Measurements from ENCODE around the gene WWOX.

Gene WWOX

GRCh38 chr16:78220571-78220970, 121.1 kb downstream of the WWOX start:
- DNase-seq (ENCODE audit: low read depth in 4 of 4, low spot score in 1 of 4): no peak

- DNase-seq (ENCODE audit: low read depth in 4 of 4, low spot score in 1 of 4): no peak
Observed at GRCh38 chr16:78221892-78222291, 122.4 kb downstream of the WWOX start.

DNA sequence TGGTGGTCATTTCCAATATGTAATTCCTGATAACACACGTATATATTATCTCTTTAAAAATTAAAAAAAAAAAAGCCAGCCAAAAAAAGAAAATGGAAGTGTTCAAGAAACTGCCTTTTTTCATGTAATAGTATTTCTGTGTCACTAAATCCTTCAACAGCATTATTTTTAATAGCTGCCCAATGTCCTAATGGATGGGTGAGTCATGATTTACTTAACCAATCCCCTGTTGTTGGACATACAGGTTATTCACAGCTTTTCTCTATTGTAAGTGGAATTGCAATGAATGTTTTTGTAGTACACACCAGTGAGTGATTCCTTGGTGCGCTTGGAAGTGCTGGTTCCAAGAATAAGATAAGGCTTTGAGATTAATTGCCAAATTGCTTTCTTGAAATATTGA, 124.9 kb downstream of the WWOX start:
- no peak for DNase-seq (ENCODE audit: low read depth in 4 of 4, low spot score in 1 of 4)

GRCh38 chr16:78225919-78226318, 126.5 kb downstream of the WWOX start:
- no peak for DNase-seq (ENCODE audit: low read depth in 4 of 4, low spot score in 1 of 4)

DNA sequence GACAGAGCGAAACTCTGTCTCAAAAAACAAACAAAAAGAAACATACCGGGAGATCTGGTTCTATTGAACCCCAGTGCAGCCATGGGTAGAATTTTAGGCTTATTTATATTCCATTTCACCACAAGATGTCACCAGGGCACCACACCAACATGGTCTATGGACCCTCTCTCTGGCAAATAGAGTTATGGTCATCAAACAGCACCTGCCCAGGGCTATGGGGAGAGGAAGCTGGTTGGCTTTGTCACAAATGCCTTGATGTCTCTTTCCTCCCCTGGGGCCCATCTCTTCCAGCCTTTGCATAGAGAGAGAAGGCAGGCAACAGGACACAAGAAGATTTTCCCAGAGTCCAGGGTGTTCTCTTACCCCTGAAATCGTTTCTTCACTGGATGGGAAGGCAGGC, 128.4 kb downstream of the WWOX start:
- no peak for DNase-seq (ENCODE audit: low read depth in 4 of 4, low spot score in 1 of 4)

GRCh38 chr16:78228704-78229103, 129.2 kb downstream of the WWOX start:
- DNase-seq (ENCODE audit: low read depth in 4 of 4, low spot score in 1 of 4): no peak

DNA sequence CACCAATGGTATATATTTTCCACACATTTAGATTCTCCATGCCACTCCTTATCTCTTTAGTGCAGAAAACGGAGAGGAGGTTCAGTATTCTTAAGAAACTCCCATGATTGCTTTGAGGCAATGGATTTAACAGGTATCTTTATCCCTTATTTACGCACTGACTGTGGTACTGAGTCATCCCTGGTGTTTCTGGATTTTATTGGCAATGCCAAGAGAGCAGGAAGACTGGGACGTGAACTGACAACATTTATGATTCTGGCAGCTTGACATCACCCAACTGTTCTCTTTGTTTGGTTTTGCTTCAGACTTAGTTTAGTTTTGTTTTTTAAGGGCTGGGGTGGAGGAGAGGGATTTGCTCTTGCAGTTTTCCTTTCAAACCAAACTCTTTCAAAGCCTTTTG, 131.4 kb downstream of the WWOX start:
- no peak for DNase-seq (ENCODE audit: low read depth in 4 of 4, low spot score in 1 of 4)

- DNase-seq (ENCODE audit: low read depth in 4 of 4, low spot score in 1 of 4): peak; percentile 35 to 50 (median 44)
Observed at GRCh38 chr16:78235168-78235800, 135.8 kb downstream of the WWOX start.

- DNase-seq (ENCODE audit: low read depth in 4 of 4, low spot score in 1 of 4): no peak
Observed at GRCh38 chr16:78235876-78236275, 136.4 kb downstream of the WWOX start.

DNA sequence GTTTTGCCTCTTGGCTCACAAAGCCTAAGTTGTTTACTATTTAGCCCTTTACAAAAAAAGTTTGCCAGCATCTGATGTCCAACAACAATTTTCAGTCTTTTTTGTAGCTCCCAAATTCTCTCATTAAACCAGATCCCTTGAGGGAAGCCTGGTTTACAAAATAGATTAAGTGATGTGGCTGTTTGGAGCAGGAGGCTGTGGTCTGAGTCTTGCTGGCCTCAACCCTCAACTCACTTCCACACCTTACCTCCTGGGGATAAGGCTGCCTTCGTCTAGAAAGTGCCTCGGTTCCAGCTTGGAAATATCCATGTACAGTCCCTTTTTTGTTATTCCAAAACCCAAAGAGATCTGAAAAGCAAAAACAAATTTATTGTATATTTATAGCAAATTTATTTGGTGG, 138.4 kb downstream of the WWOX start:
- DNase-seq (ENCODE audit: low read depth in 4 of 4, low spot score in 1 of 4): no peak

- DNase-seq (ENCODE audit: low read depth in 4 of 4, low spot score in 1 of 4): no peak
Observed at GRCh38 chr16:78240459-78241222, 141.2 kb downstream of the WWOX start.

DNA sequence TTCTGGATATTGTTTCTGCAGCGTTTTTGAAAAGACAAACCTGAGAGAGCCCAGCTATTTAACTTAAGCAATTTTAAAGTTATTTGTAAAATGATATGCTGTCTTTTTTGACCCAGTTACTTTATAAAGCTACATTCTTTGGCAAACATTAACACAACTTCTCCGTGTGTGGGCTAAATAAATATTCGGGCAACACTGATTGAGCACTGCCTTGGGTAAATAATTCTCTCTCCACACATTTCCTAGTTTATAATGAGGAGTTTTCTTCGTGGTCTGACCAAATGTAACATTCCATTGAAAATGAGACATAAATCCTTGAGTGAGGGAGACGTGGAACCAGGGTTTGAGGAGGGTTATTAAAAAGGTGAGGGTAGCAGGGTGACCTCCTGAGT, 142.8 kb downstream of the WWOX start:
- no peak for DNase-seq (ENCODE audit: low read depth in 4 of 4, low spot score in 1 of 4)

DNA sequence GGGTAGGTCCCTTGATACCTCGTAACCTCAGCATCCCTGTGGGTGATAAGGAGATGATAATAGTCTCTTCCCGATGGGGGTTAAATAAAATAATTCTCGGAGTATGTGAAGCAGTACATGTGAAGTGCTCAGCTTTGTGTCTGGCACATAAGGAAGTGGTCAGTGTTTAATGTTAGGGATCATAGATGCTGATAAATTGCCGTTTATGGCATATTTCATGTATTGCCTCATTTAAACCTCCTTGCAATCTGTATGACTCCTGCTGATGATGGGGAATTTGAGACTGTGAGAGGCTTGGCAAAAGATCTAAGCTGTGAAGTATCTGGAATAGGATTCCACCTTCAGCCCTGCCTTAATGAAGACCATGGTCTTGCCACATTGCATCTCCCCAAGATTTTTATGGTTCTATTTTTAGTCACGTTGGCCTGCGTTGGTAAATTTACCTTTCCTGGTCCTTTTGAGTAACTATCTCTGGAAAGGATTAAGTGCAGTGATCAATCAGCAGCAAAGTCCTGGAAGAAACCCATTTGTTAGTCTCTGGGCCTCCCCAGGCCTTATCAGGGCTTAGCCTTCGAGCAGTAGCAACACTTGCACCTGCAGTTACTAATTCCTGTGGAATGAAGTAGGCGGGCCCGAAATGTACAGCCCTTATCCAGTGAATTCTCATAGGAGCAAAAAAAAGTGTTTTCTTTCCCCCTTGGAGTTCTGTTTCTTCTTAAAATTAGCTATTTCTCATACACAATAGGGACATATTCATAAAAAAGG, 144.9 kb downstream of the WWOX start:
- no peak for DNase-seq (ENCODE audit: low read depth in 4 of 4, low spot score in 1 of 4)

- no peak for DNase-seq (ENCODE audit: low read depth in 4 of 4, low spot score in 1 of 4)
Observed at GRCh38 chr16:78246559-78246958, 147.1 kb downstream of the WWOX start.

- no peak for DNase-seq (ENCODE audit: low read depth in 4 of 4, low spot score in 1 of 4)
Observed at GRCh38 chr16:78249056-78249455, 149.6 kb downstream of the WWOX start.

GRCh38 chr16:78249832-78250231, 150.4 kb downstream of the WWOX start:
- no peak for DNase-seq (ENCODE audit: low read depth in 4 of 4, low spot score in 1 of 4)

DNA sequence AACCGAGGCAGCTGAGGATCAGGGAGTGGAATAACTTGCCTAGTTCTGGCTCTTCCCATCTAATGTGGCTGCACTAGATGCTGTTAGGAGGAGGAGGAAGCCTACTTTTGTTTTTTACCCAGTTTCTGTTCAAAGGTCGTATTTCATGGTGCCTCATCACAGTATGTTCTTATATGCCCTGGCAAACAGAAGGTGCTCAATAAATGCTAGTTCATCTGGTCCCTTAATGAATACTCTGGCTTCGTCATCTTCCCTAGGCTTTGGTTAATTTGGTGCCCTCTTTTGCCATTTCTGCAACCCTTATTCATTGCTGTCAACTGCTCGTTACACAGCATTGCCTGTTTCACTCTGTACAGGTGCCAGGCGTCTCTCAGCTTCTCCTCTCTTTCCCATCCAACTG, 151.7 kb downstream of the WWOX start:
- no peak for DNase-seq (ENCODE audit: low read depth in 4 of 4, low spot score in 1 of 4)

DNA sequence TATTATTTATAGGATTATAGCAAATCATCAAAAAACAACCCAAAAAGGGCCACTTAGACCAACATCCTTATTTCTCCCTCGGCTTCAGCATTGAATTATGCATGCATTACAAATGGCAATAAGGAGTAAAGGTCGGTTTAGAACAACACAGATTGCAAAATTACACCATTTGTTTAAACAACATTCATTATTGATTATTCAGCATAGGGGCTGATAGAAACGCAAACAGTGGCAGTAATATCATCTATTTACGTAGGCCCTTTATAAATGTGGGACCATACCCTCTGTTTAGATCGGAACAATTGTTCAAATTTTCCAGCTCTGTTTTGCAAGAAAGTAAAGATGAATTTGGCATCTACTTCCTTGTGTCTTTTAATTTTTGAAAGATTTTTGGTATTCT, 153.3 kb downstream of the WWOX start:
- DNase-seq (ENCODE audit: low read depth in 4 of 4, low spot score in 1 of 4): no peak

DNA sequence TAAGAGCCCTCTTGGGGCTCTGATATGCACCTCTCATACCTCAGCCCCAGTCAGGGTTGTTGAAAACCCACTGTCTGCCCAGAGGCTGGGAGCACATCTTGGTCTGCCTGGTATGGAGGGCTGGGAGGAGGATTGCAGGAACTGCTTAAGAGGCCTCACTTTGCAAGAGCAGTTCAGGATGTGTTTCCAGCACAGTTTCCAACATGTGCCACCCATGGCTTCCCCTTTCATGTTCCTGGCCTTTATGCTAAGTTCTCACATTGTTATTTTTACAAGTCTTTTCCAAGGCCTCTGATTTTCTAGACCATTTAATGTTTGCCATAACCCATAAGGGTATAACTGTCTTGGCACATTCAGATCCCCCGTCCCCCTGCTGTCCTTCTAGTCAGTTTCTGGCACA, 155.4 kb downstream of the WWOX start:
- no peak for DNase-seq (ENCODE audit: low read depth in 4 of 4, low spot score in 1 of 4)

DNA sequence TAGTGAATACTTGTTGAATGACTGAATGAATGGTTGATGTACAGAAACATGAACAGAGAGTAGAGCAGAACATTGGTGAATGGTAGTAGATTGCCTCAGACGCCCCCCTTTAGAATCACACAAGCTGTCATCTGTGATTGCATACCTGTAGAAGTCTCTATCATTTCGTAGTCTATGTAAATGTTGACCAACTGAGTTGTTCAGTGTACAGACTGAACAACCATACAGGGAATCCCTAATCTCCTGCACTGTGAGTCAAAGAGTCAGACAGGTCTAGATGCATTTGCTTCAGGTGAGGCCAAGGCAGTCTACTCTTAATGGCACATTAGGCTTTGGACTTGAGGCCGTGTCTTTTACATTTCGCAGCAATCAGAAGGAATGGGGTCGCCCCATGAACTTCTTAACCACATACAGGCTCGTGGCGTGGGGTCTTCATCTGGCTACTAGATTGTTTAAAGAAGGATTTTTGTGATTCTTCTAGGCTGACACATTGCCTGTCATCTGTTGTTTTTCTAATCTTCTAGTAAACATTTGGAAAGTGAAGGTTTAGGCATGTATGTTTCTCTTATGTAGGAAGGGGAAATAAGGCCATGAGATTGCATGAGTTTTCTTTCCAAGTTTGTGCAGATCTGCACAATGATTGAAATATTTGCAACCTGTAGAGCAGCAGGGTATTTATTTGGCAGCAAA, 157.4 kb downstream of the WWOX start:
- DNase-seq (ENCODE audit: low read depth in 4 of 4, low spot score in 1 of 4): no peak

GRCh38 chr16:78257376-78257728, 157.9 kb downstream of the WWOX start:
- DNase-seq (ENCODE audit: low read depth in 4 of 4, low spot score in 1 of 4): no peak

Measured in stimulated activated CD4-positive, alpha-beta T cell treated with anti-CD3 and anti-CD28 coated beads, Interleukin-1b, Interleukin-23, amount 100 ng/mL, for 24 hours (primary cell).